HG03025 (cell line): Measurements from ENCODE around the gene HIPK2.
A peak's percentile ranks its signal among the peaks of the same experiment; 100 is the strongest.

ENCODE experiments used
- ATAC-seq: cut with Tn5 transposase; IDR thresholded peaks from one replicate; pipeline ENCODE4 v1.9.1; 2021; ENCODE audit warnings: mild to moderate bottlenecking, moderate library complexity; ENCODE audit not compliant: unreplicated experiment, low FRiP score

HIPK2 gene

DNA sequence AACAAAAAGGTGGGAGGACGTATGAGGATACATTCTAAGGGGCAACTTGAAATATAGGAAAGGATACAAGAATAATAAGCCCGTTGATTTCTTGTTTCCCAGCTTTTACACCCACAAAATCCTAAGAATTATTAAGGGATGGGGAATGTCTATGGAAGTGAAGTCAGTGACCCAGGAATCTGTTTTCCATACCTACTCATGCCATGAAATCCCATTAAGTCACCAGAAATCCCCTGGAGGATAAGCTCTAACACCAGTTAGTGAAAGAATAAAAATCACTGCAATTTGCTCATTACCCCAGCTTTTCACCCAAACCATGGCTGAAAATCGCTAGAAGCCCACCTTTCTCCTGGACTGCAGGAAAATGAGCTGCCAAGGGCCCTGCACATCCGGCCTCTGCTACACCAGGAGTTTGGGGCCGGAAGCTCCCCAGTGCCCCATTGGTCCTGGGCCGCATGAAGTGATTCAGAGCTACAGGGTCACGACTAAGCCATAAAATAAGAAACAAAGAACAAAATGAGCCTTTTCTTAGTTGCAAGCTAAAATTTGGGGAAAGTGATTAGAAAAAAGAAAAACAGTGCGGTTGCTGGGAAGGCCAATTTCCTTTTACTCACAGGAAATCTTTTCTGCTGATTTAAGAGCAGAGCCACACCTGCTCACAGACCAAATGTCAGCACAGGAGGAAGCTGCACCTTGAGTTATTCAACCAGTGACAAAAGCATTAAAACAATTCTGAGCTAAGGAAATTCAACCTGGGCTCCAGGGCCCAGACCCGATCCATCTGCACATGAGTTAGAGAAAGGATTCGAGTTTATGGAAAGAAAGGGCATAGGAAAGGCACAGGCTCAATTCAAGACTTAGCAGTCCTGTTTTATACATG lies 40.3 kb downstream of the HIPK2 start:
- ATAC-seq = no peak

GRCh38 chr7:139735912-139736595 lies 41.7 kb downstream of the HIPK2 start:
- no peak for ATAC-seq

DNA sequence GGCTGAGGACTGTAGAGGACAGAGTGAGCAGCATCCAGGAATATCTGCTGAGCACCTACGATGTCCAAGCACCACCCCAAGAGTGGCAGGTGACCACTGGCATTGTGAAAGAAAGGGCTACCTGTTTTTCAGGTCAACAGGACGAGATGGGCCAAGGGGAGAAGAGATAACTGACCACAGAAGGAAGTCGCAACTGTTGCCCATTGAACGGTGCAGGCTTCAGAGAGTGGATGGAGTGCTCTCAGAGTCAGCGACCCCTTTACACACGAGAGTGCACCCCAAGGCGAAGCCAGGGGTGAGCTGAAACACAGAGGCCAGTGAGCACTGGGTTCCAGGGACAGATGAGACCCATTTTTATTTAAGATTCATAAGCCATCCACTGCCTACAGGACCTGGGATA lies 42.3 kb downstream of the HIPK2 start:
- no peak for ATAC-seq

DNA sequence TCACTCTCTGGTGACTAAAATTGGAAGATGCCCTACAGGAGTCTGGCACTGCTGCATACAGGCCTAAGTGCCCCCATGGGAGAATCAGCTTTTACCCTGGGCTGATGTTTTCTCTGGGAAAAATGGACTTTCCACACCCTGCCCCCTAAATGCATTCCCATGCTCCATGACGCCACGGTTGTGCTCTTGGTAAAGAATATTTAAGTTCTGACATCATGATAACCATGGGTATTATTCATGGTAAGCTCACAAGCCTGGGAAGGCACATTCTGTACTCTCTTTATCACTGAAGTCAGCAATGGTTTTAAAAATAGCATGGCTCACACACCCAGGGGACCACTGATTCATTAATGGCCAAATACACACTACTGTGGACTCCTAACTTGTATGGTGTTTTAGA lies 43.4 kb downstream of the HIPK2 start:
- ATAC-seq = no peak

DNA sequence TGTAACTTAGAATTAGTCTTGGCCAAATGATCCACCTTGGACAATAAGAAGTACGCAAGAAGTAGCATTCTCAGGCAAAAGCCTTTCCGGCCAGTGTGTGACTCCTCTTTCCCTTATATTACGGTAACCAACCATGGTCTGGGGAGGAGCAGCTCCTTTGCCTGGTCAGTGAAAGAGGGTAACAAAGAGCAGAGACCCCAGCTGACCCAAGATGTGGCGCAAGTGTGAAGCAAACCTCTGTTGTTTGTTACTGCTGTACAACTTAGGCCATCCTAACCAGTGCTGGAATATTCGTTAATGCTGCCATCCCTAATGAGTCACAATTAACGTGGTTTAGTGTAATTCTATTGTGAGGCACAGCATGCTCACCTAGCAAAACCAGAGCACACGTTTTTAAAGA lies 44.0 kb downstream of the HIPK2 start:
- no peak for ATAC-seq

DNA sequence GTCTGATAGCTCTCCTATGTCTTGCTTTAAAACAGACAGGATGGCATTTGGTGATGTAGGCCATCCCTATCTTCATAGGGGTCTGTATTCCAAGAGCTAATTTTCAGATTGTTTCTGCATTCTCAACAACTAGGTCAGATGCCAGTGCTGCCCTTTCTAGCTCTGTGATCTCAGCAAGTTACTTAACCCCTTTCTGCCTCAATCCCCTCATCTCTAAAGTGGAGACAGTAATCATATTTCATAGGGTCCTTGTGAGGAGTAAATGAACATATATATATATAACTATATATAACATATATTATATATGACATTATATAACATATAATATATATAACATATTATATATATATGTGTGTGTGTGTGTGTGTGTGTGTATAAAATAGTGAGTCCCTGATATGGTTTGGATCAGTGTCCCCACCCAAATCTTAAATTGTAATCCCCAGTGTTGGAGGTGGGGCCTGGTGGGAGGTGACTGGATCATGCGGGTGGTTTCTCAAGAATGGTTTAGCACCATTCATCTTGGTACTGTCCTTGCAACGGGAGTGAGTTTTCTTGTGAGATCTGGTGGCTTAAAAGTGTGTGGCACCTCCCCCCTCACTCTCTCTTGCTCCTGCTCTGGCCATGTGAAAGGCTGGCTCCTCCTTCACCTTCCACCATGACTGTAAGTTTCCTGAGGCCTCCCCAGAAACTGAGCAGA lies 45.2 kb downstream of the HIPK2 start:
- ATAC-seq = no peak

GRCh38 chr7:139731802-139732470 lies 45.9 kb downstream of the HIPK2 start:
- ATAC-seq = no peak

GRCh38 chr7:139730746-139731612 lies 46.8 kb downstream of the HIPK2 start:
- peak; percentile 72 for ATAC-seq

DNA sequence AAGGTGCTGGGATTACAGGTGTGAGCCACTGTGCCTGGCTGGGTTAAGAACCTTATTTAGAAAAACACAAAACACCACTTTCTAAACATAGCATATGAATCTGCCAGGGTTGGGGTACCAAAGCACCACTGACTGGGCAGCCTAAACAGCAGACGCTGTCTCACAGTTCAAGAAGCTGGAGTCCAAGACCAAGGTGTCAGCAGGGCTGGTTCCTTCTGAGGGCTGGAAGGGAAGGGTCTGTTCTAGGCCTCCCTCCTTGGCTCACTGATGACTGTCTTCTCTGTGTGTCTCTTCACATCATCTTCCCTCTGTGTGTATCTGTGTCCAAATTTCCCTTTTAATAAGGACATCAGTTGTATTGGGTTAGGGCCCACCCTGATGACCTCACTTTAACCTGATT lies 49.6 kb downstream of the HIPK2 start:
- ATAC-seq = no peak

DNA sequence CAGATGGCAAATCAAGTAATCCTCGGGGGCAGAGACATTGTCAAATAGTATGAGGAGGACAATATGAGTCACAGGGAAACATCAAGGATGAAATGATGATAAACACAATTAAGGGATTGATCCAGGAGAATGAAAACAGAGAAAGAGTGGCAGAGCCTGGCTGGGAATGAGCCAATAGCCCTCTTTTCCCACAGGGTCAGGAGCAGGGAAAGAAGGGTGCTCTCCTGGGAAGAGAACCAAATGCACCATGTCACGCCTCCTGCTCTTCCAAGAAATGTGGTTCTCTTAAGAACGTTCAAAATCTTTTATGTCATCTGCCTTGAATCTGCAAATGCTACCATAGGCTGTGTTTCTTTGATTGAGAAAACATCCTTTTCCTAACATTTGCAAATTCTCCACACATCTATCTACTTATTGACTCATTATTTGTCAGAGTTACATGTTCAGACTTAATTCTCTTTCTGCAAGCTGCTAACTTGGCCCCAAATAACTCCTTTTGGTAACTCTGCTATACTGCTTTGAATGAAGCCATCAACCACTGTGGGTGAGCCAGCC lies 50.6 kb downstream of the HIPK2 start:
- no peak for ATAC-seq

GRCh38 chr7:139726485-139726869 lies 51.3 kb downstream of the HIPK2 start:
- ATAC-seq = no peak

GRCh38 chr7:139725858-139726484 lies 51.8 kb downstream of the HIPK2 start:
- ATAC-seq = peak; percentile 17

DNA sequence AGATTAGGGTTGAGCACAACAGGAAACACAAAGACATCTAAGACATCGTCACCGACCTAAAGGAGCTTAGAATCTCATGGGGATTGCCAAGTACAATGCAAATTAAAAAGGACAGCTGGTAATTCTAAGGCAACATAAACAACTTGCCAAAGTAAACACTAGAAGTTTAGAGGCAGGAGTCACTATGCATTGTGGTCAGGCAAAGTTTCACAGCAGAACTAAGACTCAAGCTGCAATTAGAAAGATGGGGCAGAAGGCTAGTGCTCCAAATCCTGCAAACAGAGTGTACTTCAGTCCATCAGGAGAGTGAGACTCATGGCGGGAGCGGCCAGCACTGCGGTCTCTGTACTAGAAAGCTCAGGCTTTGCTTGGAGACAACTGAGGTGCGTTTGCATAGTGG lies 52.7 kb downstream of the HIPK2 start:
- peak; percentile 62 for ATAC-seq

- ATAC-seq = no peak
Observed at GRCh38 chr7:139722604-139723003, 55.2 kb downstream of the HIPK2 start.

DNA sequence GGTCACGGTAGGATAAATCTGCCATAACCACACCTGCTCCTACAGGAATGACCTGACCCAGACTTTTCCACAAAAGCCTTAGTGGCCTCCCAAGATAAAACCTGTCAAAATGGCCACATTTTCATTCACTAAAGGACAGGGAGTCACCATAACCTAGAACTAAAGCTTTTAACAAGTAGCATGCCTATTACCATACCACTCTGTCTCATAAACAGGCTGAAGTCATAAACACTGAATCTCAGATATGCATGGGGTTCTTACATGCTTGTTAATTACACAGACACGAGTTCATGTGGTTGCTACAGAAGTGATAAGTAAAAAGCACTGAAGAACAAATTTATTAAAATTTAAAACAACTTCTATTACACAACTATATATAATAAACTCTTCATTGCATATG lies 56.0 kb downstream of the HIPK2 start:
- ATAC-seq = no peak

- no peak for ATAC-seq
Observed at GRCh38 chr7:139721417-139721816, 56.4 kb downstream of the HIPK2 start.

- peak; percentile 44 for ATAC-seq
Observed at GRCh38 chr7:139720705-139721231, 57.0 kb downstream of the HIPK2 start.

- no peak for ATAC-seq
Observed at GRCh38 chr7:139720186-139720585, 57.6 kb downstream of the HIPK2 start.

DNA sequence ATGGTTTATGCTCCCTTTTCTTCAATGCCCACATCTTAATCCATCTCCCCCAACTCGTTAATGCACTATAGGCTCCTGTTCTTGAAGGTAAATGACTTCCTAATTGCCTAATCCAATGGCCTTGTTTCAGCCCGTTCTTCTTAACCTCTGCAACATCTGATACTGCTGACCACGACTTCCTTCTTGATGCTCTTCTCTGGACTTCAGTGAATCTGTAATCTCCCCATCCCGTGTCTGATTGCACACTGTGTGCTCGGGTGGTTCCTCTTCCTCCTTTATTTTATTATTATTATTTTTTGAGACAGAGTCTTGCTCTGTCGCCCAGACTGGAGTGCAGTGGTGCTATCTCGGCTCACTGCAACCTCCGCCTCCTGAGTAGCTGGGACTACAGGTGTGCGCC lies 58.9 kb downstream of the HIPK2 start:
- ATAC-seq = no peak
